Panc1 (cell line): Measurements from ENCODE around the gene SLC10A7. TPM values are rescaled to one million over a fixed set of nuclear protein-coding genes. Genes with fewer than 3 reads are reported as not detected.

ENCODE experiments used
- ATAC-seq: fragments of 200-7000 bp; cut with Tn5 transposase; 2 replicates; pipeline ENCODE4 v1.9.1; 2020; ENCODE audit warnings: mild to moderate bottlenecking, moderate library complexity
- BruUV-seq: library from RNA; stranded (reverse); fragments of 400-500 nt; replicated peaks from 2 replicates; lab custom pipeline; 2021; lab: Mats Ljungman, UMichigan
- CTCF ChIA-PET: fragments of 300-600 bp; sonication (Branson Sonifier 250); formaldehyde crosslinking; loops from one replicate; lab custom pipeline; 2022; ENCODE audit warnings: antibody characterized with exemption; lab: Charles Lee
- POLR2A ChIA-PET: fragments of 300-600 bp; sonication (Branson Sonifier 250); formaldehyde crosslinking; loops from one replicate; lab custom pipeline; 2022; ENCODE audit warnings: antibody characterized with exemption; lab: Charles Lee
- DNase-seq: peaks from one replicate; pipeline ENCODE4 v3.0.0-alpha.2; 2010; ENCODE audit warnings: low read depth, low spot score
- H3K27ac ChIP-seq: 2 replicates; pipeline ENCODE4 v1.5.1; 2011; ENCODE audit warnings: mild to moderate bottlenecking, low read length, inconsistent platforms
- H3K27me3 ChIP-seq: fragments of 200-500 bp; sonication (Bioruptor generic); 2 replicates; pipeline ENCODE4 v1.6.0; 2014; ENCODE audit warnings: low read length, inconsistent platforms; ENCODE audit not compliant: control insufficient read depth, insufficient read depth
- H3K36me3 ChIP-seq: fragments of 200-500 bp; sonication (Bioruptor generic); 2 replicates; pipeline ENCODE4 v1.5.1; 2014; ENCODE audit warnings: inconsistent platforms, mild to moderate bottlenecking, low read length, moderate library complexity; ENCODE audit not compliant: control insufficient read depth, insufficient read depth
- H3K4me1 ChIP-seq: 2 replicates; pipeline ENCODE4 v1.5.1; 2011; ENCODE audit warnings: inconsistent platforms, mild to moderate bottlenecking, low read length, moderate library complexity; ENCODE audit not compliant: control insufficient read depth, insufficient read depth
- H3K4me3 ChIP-seq, 2 experiments: 2 replicates each; pipeline ENCODE4 v1.5.1; 2011 to 2012; ENCODE audit warnings: low read depth in 2 of 2, low read length in 2 of 2, mild to moderate bottlenecking in 2 of 2, inconsistent platforms in 1 of 2, moderate library complexity in 1 of 2
- H3K9me3 ChIP-seq: fragments of 200-500 bp; sonication (Bioruptor generic); 2 replicates; pipeline ENCODE4 v1.5.1; 2014; ENCODE audit warnings: low read depth, mild to moderate bottlenecking, inconsistent platforms, low read length, moderate library complexity; ENCODE audit not compliant: control insufficient read depth, insufficient read depth
- POLR2AphosphoS5 ChIP-seq: IDR thresholded peaks from 2 replicates; pipeline ENCODE4 v1.6.1; 2012; ENCODE audit warnings: mild to moderate bottlenecking, low read depth, low read length, moderate library complexity
- REST ChIP-seq, 2 experiments: IDR thresholded peaks; 2 replicates each; pipeline ENCODE4 v1.6.1; 2011 to 2012; ENCODE audit warnings: low read depth in 2 of 2, control low read depth in 1 of 2, low read length in 1 of 2, mild to moderate bottlenecking in 1 of 2, moderate library complexity in 1 of 2; ENCODE audit not compliant: insufficient read depth in 1 of 2
- SIN3A ChIP-seq: IDR thresholded peaks from 2 replicates; pipeline ENCODE4 v1.6.1; 2012; ENCODE audit warnings: low read depth, mild to moderate bottlenecking, low read length, moderate library complexity, borderline replicate concordance; ENCODE audit not compliant: insufficient read depth
- TCF7L2 ChIP-seq: IDR thresholded peaks from 2 replicates; pipeline ENCODE4 v1.6.1; 2011; ENCODE audit warnings: mild to moderate bottlenecking, low read depth, low read length, inconsistent platforms
- in situ Hi-C: cut with HindIII; loops from 2 replicates; pipeline ENCODE4 v1.10.0; 2016; ENCODE audit warnings: low sequenced_read_pairs, low pct_unique_long_range_greater_than_20kb
- intact Hi-C: fragments of 100-400 bp; cut with micrococcal nuclease; formaldehyde crosslinking; loops from one replicate; pipeline ENCODE4 v1.10.0; 2022; ENCODE audit not compliant: unreplicated experiment
- total RNA-seq: library from RNA; stranded (reverse); gene quantifications from one replicate; pipeline ENCODE4 v1.2.1, GENCODE V29; 2021; ENCODE audit not compliant: unreplicated experiment
- TF ChIP-seq, protein P1 (sequence below): fragments of 450-650 bp; IDR thresholded peaks from 2 replicates; pipeline ENCODE4 v1.5.1; 2017; ENCODE audit warnings: mild to moderate bottlenecking

SLC10A7 gene
- total RNA-seq, 1 experiment from 2014 or later = 1.5 TPM

- Histone ChIP-seq H3K4me3 (no peak overlapping the region), H3K27me3 (no peaks in the 10 kb centered on the region), H3K4me1 (no peaks in the 10 kb centered on the region), H3K9me3 (no peaks in the 10 kb centered on the region), H3K36me3 (no peaks in the 10 kb centered on the region), H3K27ac (no peak overlapping the region)
- TF ChIP-seq POLR2AphosphoS5 = no peak
- TF ChIP-seq REST (IDR thresholded peaks at IDR 0.05; ENCODE audit: insufficient read depth in 1 of 2, low read depth in 2 of 2, low read length in 1 of 2) = no peak
- TF ChIP-seq SIN3A = no peak
- TF ChIP-seq, protein P1, sequence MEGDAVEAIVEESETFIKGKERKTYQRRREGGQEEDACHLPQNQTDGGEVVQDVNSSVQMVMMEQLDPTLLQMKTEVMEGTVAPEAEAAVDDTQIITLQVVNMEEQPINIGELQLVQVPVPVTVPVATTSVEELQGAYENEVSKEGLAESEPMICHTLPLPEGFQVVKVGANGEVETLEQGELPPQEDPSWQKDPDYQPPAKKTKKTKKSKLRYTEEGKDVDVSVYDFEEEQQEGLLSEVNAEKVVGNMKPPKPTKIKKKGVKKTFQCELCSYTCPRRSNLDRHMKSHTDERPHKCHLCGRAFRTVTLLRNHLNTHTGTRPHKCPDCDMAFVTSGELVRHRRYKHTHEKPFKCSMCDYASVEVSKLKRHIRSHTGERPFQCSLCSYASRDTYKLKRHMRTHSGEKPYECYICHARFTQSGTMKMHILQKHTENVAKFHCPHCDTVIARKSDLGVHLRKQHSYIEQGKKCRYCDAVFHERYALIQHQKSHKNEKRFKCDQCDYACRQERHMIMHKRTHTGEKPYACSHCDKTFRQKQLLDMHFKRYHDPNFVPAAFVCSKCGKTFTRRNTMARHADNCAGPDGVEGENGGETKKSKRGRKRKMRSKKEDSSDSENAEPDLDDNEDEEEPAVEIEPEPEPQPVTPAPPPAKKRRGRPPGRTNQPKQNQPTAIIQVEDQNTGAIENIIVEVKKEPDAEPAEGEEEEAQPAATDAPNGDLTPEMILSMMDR = no peak
- no peak for TF ChIP-seq TCF7L2
- DNase-seq = no peak
- ATAC-seq = no peak
- in situ Hi-C loops (no loop called here), intact Hi-C loops (no loop called here)
- ChIA-PET CTCF (no interaction called here), POLR2A (no interaction called here)
- BruUV-seq = no TSS peak
Measured at GRCh38 chr4:146437778-146438177, 84.0 kb downstream of the SLC10A7 start.

GRCh38 chr4:146436423-146437162, 85.1 kb downstream of the SLC10A7 start:
- CTCF ChIA-PET = no interaction called here
- H3K27me3 ChIP-seq = no peaks in the 10 kb centered on the region
- no peak overlapping the region for H3K4me3 ChIP-seq
- H3K36me3 ChIP-seq = no peaks in the 10 kb centered on the region
- POLR2A ChIA-PET = no interaction called here
- in situ Hi-C loops = no loop called here
- H3K4me1 ChIP-seq = no peaks in the 10 kb centered on the region
- DNase-seq = no peak
- no peak for ATAC-seq
- BruUV-seq = no TSS peak
- intact Hi-C loops = no loop called here
- H3K27ac ChIP-seq = no peak overlapping the region
- TF ChIP-seq SIN3A (no peak), TCF7L2 (no peak), REST (IDR thresholded peaks at IDR 0.05; ENCODE audit: insufficient read depth in 1 of 2, low read depth in 2 of 2, low read length in 1 of 2) (no peak)
- TF ChIP-seq, protein P1 = no peak
- no peaks in the 10 kb centered on the region for H3K9me3 ChIP-seq
